ENCODE results near the gene ITPRIP.
A peak's percentile ranks its signal among the peaks of the same experiment; 100 is the strongest.

ITPRIP gene

GRCh38 chr10:104337985-104338735 is at the start of gene ITPRIP:
TSS of gene ITPRIP (minus strand) at chr10:104338465. CDS start at chr10:104316051, 22,414 bp downstream.
- DNase-seq (ENCODE audit: low read depth): peak; percentile 81

DNA sequence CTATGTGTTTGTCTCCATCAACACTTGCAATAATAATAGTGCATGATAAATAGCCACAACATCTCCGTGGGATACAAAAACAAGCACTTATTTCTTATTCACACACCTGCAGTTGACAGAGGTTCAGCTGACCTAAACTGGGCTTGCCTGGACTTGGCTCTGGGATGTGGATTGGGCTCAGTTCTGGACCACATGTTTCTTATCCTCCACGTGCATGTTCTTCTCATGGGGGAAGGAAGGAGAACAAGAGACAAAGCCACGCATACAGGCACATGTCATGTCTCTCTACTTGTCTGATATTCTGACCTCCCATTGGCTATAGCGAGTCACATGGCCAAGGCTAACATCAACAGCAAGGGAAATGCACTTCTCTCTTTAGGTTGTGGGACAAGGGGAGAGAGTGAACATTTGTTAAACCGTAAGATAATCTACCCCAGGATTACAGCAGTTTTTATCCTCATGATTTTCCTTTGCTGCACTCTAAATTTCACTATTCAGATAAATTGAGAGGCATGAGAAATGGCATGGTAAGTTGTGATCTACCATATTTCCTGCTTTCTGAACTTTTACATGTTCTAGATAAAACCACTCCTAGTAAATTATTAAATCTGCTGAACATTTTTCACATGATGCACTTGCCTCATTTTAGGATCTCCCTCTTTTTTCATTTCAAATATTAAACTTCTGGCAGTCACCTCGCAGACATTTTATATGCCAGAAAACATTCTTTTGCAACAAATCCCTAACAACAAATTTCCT is 49.0 kb upstream of the ITPRIP start:
- DNase-seq (ENCODE audit: low read depth): no peak

GRCh38 chr10:104380336-104380735 is 42.1 kb upstream of the ITPRIP start:
- no peak for DNase-seq (ENCODE audit: low read depth)

DNA sequence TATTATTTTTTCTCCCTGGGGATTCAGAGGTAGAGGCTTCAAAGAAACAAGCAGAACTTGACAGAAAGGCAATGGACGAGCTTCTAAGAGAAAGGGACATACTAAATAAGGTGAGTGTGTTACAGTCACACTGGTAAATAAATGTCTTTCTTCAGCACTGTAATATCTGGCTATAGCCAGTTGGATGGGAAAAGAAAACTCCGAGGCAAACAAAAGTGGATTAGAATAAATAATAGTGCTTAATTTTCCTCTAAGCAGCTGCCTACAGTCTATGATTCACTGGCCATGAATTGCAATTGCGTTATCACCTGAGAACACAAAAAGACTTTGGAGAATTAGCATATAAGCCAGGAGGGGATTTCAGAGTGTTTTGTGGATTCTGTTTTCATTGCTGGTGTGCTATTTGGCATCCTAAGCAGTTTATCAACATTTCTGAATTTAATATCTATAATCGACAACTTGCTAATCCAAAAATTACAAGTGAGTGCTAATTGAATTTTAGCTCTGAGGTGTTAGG is 38.6 kb upstream of the ITPRIP start:
- DNase-seq (ENCODE audit: low read depth): no peak

- no peak for DNase-seq (ENCODE audit: low read depth)
Measured at GRCh38 chr10:104374591-104374990, 36.3 kb upstream of the ITPRIP start.

DNA sequence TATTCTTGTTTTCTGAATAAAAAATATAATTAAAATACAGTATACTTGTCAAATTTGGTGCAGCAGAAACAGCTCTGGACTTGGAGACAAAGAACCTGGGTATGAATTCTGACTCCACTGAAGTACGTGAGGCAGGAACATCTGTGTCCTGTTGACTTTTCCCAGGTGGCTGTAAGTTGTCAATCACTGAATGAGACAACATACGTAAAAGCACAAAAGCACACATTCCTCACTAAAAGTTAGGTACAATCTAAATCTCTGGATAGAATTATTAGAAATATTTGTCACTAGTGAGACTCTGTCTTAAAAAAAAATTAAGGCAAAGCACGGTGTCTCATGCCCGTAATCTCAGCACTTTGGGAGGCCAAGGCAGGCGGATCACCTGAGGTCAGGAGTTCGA is 33.5 kb upstream of the ITPRIP start:
- DNase-seq (ENCODE audit: low read depth): no peak

DNA sequence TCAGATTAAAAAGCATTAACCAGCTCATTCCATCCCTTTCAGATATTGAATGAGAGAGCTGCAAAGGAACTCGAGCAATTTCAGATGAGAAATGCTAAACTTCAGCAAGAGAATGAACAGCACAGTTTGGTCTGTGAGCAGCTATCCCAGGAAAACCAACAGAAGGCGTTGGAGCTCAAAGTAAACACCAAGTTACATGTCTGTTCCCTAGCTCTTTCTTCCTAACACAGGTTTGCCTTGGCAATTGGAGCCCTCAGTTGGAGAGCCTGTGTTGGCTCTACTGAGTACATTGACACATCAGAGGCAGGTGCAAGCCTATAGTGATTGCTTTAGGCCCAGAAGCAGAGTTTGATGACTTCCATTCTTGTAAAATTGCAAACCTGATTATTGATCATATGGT is 30.1 kb upstream of the ITPRIP start:
- DNase-seq (ENCODE audit: low read depth): no peak

DNA sequence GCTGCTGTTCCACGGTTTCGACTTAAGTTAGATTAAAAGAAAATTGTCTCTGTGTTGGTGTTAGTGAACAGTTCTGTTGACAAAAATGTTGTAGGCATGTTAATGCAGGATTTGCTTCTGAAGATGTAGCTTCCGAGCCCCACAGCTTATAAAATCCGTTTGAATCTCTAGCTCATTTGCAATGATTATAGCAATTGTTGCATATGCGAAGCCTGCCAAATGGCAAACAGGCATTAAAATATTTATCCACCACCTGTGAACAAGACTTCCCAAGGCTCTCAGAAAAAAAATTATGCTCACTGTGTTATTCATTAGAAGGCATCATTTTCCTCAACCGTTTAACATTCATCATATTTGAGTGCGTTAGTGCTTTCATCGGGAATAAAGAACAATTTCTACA is 29.6 kb upstream of the ITPRIP start:
- no peak for DNase-seq (ENCODE audit: low read depth)

- DNase-seq (ENCODE audit: low read depth): no peak
Measured at GRCh38 chr10:104359811-104360210, 21.5 kb upstream of the ITPRIP start.

GRCh38 chr10:104353325-104354048 is 15.2 kb upstream of the ITPRIP start, which contains the start of gene CFAP58:
TSS of gene CFAP58 (plus strand) at chr10:104353833. CDS start at chr10:104353898, 65 bp downstream.
- peak; percentile 82 for DNase-seq (ENCODE audit: low read depth)

GRCh38 chr10:104351919-104352318 is 13.7 kb upstream of the ITPRIP start:
- DNase-seq (ENCODE audit: low read depth): no peak

- peak; percentile 57 for DNase-seq (ENCODE audit: low read depth)
Measured at GRCh38 chr10:104351061-104351702, 12.9 kb upstream of the ITPRIP start.

DNA sequence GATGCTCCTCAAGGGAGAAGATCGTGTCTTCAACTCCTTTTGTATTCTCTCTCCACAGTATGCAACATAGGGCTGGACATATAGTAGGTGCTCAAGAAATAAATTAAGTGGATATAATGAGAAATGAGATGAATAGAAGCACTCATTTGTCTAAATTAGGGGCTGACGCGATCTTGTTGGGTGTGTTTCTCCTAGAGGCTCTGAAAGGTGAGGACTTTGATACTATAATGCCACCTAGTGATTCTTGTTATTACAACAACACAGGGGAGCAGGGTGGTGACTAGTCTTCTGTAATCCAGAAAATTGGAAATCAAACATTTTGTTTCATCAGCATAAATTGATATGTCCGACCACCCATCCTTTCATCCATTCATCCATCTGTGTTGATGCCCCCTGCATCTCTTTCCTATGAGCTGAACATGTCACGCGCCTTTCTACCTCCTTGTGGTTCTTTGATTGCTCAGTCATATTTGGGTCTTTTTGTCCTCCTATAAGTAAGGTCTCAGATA is 11.9 kb upstream of the ITPRIP start:
- DNase-seq (ENCODE audit: low read depth): peak; percentile 65

DNA sequence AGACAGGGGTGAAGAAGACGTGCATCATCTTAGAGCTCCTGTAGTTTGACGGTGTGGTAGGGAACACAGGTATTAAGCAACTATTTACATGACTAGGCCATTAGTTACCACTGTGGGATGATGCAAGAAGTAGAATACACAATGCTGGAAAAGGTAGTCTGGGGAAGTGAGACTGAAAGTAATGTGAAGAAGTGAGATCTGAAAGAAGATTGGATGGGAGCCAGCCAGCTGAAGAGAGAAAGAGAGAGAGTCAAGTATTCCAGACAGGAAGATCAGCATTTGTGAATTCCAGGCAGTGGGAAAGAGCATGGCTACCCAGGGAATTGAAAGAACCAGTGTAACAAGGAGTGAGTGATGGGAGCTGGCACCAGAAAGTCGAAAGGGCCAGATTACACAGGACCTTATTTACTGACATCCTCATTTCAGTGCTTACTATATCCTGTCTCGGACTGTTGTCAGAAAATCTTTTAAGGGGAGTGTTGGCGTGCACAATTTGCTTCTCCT is 11.4 kb upstream of the ITPRIP start:
- peak; percentile 49 for DNase-seq (ENCODE audit: low read depth)

- no peak for DNase-seq (ENCODE audit: low read depth)
Measured at GRCh38 chr10:104348601-104349000, 10.3 kb upstream of the ITPRIP start.

GRCh38 chr10:104347295-104348045 is 9.2 kb upstream of the ITPRIP start:
- DNase-seq (ENCODE audit: low read depth): no peak

DNA sequence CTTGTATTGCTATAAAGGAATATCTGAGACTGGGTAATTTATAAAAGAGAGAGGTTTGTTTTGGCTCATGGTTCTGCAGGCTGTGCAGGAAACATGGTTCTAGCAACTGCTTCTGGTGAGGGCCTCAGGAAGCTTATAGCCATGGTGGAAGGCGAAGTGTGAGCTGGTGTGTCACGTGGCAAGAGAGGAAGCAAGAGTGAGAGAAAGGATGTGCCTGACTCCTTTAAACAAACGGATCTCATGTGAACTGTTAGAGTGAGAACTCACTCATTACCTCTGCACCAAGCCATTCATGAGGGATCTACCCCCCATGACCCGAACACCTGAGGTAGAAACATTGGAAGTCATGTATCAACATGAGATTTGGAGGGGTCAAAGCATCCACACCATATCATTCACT is 7.7 kb upstream of the ITPRIP start:
- DNase-seq (ENCODE audit: low read depth): no peak

DNA sequence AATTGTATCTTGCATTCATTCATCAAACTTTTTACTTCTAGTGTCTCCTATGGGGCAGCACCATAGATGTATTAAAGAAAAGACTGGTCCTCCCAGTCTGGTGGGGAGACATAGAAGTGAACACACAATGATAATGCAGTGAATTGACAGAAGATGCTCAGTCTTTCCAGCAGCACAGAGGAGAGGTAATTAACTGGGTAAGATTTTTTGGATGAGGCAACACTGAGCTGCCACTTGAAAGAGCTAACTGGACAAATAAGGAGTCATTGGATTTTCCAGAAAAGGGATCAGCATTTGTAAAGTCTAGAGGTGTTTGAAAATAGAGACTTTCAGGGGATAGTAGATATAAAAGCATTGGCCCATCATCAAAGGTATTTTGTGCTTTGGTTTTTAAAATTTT is 7.2 kb upstream of the ITPRIP start:
- no peak for DNase-seq (ENCODE audit: low read depth)

GRCh38 chr10:104344219-104344618 is 6.0 kb upstream of the ITPRIP start:
- no peak for DNase-seq (ENCODE audit: low read depth)

DNA sequence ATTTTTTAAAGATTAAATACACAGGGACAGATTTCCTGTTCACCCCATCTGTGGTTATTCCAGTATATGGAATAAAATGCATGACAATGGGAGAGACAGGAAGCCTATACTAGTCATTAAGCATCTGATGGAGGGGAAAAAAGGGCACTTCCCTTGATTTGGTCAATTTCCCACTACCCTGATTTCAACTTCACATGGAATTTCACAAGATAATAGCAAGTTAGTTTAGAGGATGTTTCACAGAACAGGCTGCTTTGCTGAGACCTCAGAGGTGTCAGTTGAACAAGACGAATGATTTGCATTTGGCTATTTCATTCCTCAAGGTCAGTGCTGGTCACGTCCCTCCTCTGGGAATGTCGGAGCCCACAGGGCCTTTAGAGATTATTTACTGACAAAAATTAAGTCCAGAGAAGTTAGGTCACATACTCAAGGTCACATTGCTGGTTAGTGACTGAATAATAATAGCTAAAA is 4.7 kb upstream of the ITPRIP start:
- no peak for DNase-seq (ENCODE audit: low read depth)

- no peak for DNase-seq (ENCODE audit: low read depth)
Measured at GRCh38 chr10:104340641-104341040, 2.4 kb upstream of the ITPRIP start.
